ENCODE measurements around the gene WNK1.

The WNK1 gene

GRCh38 chr12:867905-868304 lies 115.5 kb downstream of the WNK1 start:
- DNase-seq: no peak

GRCh38 chr12:868722-869121 lies 116.3 kb downstream of the WNK1 start:
- DNase-seq: no peak

GRCh38 chr12:870378-870777 lies 118.0 kb downstream of the WNK1 start:
- DNase-seq: no peak

GRCh38 chr12:873954-874353 lies 121.6 kb downstream of the WNK1 start:
- DNase-seq: no peak

- DNase-seq: no peak
Measured at GRCh38 chr12:879641-880040, 127.3 kb downstream of the WNK1 start.

- no peak for DNase-seq
Measured at GRCh38 chr12:880656-881055, 128.3 kb downstream of the WNK1 start.

GRCh38 chr12:884746-885414 lies 132.5 kb downstream of the WNK1 start:
- DNase-seq: no peak

- no peak for DNase-seq
Measured at GRCh38 chr12:885701-886100, 133.3 kb downstream of the WNK1 start.

GRCh38 chr12:886206-886605 lies 133.8 kb downstream of the WNK1 start:
- DNase-seq: no peak

GRCh38 chr12:894226-894625 lies 141.8 kb downstream of the WNK1 start:
- no peak for DNase-seq

GRCh38 chr12:896031-896430 lies 143.7 kb downstream of the WNK1 start:
- DNase-seq: no peak

- DNase-seq: no peak
Measured at GRCh38 chr12:897386-897785, 145.0 kb downstream of the WNK1 start.

- DNase-seq: no peak
Measured at GRCh38 chr12:902581-902980, 150.2 kb downstream of the WNK1 start.

GRCh38 chr12:903055-903454 lies 150.7 kb downstream of the WNK1 start:
- no peak for DNase-seq

- no peak for DNase-seq
Measured at GRCh38 chr12:904010-904414, 151.6 kb downstream of the WNK1 start.

GRCh38 chr12:905261-906031 lies 153.1 kb downstream of the WNK1 start:
- DNase-seq: no peak

- DNase-seq: no peak
Measured at GRCh38 chr12:906062-906585, 153.7 kb downstream of the WNK1 start.

- DNase-seq: no peak
Measured at GRCh38 chr12:907413-908185, 155.2 kb downstream of the WNK1 start.

GRCh38 chr12:909861-910260 lies 157.5 kb downstream of the WNK1 start:
- no peak for DNase-seq

- DNase-seq: no peak
Measured at GRCh38 chr12:910416-910815, 158.0 kb downstream of the WNK1 start.

GRCh38 chr12:911191-911826 lies 158.9 kb downstream of the WNK1 start:
- DNase-seq: no peak

GRCh38 chr12:912466-913235 lies 160.3 kb downstream of the WNK1 start:
- DNase-seq: no peak
